ENCODE measurements around the gene AHI1. TPM values are rescaled to one million over a fixed set of nuclear protein-coding genes. Genes with fewer than 3 reads are reported as not detected.

AHI1 gene
- total RNA-seq, 1 experiment from 2014 or later, result 8.9 TPM

- POLR2A ChIA-PET (ENCODE audit: unreplicated experiment), result no interaction called here
- H2AFZ ChIP-seq (ENCODE audit: low read length), result no peak overlapping the region
- no peaks in the 10 kb centered on the region for H3K36me3 ChIP-seq (ENCODE audit: low read depth, low read length)
- no TSS peak for BruUV-seq (replicated peaks)
- no peak for ATAC-seq
- H3K4me1 ChIP-seq (ENCODE audit: insufficient read depth, low read length), result no peaks in the 10 kb centered on the region
- no peaks in the 10 kb centered on the region for H3K79me2 ChIP-seq (ENCODE audit: low read length)
- H3K4me2 ChIP-seq (ENCODE audit: low read length), result no peak overlapping the region
- H3K27me3 ChIP-seq (ENCODE audit: low read length), result no peaks in the 10 kb centered on the region
- H4K20me1 ChIP-seq (ENCODE audit: low read length), result no peaks in the 10 kb centered on the region
- no peak overlapping the region for H3K9ac ChIP-seq (ENCODE audit: low read length)
- H3F3A ChIP-seq (ENCODE audit: low read length, unreplicated experiment), result no peaks in the 10 kb centered on the region
- CTCF ChIA-PET, result no interaction called here
- H3K4me3 ChIP-seq (ENCODE audit: low read length), result no peak overlapping the region
- no peak for TF ChIP-seq EZH2phosphoT487 (IDR thresholded peaks at IDR 0.05; ENCODE audit: borderline replicate concordance, low read length)
- no peak for DNase-seq
- H3K9me2 ChIP-seq (replicated peaks; ENCODE audit: low read length), result no peaks in the 10 kb centered on the region
- no peaks in the 10 kb centered on the region for H3K9me3 ChIP-seq (ENCODE audit: low read length)
- no peak overlapping the region for H3K27ac ChIP-seq (ENCODE audit: low read length)
- intact Hi-C loops (cut with micrococcal nuclease), result loop anchor here (10.0 kb wide), 1 partner anchor 297 kb away; no protein-coding TSS in a partner anchor
These were observed 39.5 kb downstream of the AHI1 start for GRCh38 chr6:135458051-135458450.

- CTCF ChIA-PET, result no interaction called here
- BruUV-seq (replicated peaks), result no TSS peak
These were observed 45.8 kb downstream of the AHI1 start for GRCh38 chr6:135451617-135452190.

GRCh38 chr6:135449246-135449645 is 48.3 kb downstream of the AHI1 start:
- Histone ChIP-seq H3K36me3 (ENCODE audit: low read depth, low read length) (no peaks in the 10 kb centered on the region), H3K4me3 (ENCODE audit: low read length) (no peak overlapping the region), H4K20me1 (ENCODE audit: low read length) (no peaks in the 10 kb centered on the region), H3K9me3 (ENCODE audit: low read length) (no peaks in the 10 kb centered on the region), H3F3A (ENCODE audit: low read length, unreplicated experiment) (no peaks in the 10 kb centered on the region), H3K79me2 (ENCODE audit: low read length) (no peaks in the 10 kb centered on the region), H3K27ac (ENCODE audit: low read length) (no peak overlapping the region), H3K4me1 (ENCODE audit: insufficient read depth, low read length) (no peaks in the 10 kb centered on the region), H2AFZ (ENCODE audit: low read length) (no peak overlapping the region), H3K4me2 (ENCODE audit: low read length) (no peak overlapping the region), H3K9ac (ENCODE audit: low read length) (no peak overlapping the region), H3K9me2 (replicated peaks; ENCODE audit: low read length) (no peaks in the 10 kb centered on the region), H3K27me3 (ENCODE audit: low read length) (no peaks in the 10 kb centered on the region)
- ATAC-seq (no peak), DNase-seq (no peak)
- ChIA-PET CTCF (no interaction called here), POLR2A (ENCODE audit: unreplicated experiment) (no interaction called here)
- BruUV-seq (replicated peaks), result no TSS peak
- TF ChIP-seq EZH2phosphoT487 (IDR thresholded peaks at IDR 0.05; ENCODE audit: borderline replicate concordance, low read length), result no peak
- no peak for TF ChIP-seq CTCF (conservative IDR thresholded peaks at IDR 0.05; ENCODE audit: low read depth, low read length)
- no peak for TF ChIP-seq EZH2 (IDR thresholded peaks at IDR 0.05; ENCODE audit: low read length, unreplicated experiment)
- intact Hi-C loops (cut with micrococcal nuclease), result no loop called here

More at GRCh38 chr6:135451617-135452190, 45.8 kb downstream of the AHI1 start:
- Histone ChIP-seq H3K9me2 (replicated peaks; ENCODE audit: low read length) (no peaks in the 10 kb centered on the region), H3K4me2 (ENCODE audit: low read length) (no peak overlapping the region), H3K36me3 (ENCODE audit: low read depth, low read length) (no peaks in the 10 kb centered on the region), H3K27ac (ENCODE audit: low read length) (no peak overlapping the region), H3K4me1 (ENCODE audit: insufficient read depth, low read length) (no peaks in the 10 kb centered on the region), H2AFZ (ENCODE audit: low read length) (no peak overlapping the region), H3K27me3 (ENCODE audit: low read length) (no peaks in the 10 kb centered on the region), H3K9me3 (ENCODE audit: low read length) (no peaks in the 10 kb centered on the region), H3K9ac (ENCODE audit: low read length) (no peak overlapping the region), H3K79me2 (ENCODE audit: low read length) (no peaks in the 10 kb centered on the region), H3K4me3 (ENCODE audit: low read length) (no peak overlapping the region), H3F3A (ENCODE audit: low read length, unreplicated experiment) (no peaks in the 10 kb centered on the region), H4K20me1 (ENCODE audit: low read length) (no peaks in the 10 kb centered on the region)
- TF ChIP-seq EZH2 (IDR thresholded peaks at IDR 0.05; ENCODE audit: low read length, unreplicated experiment) (no peak), EZH2phosphoT487 (IDR thresholded peaks at IDR 0.05; ENCODE audit: borderline replicate concordance, low read length) (no peak), CTCF (conservative IDR thresholded peaks at IDR 0.05; ENCODE audit: low read depth, low read length) (peak; percentile 71)
- POLR2A ChIA-PET (ENCODE audit: unreplicated experiment), result no interaction called here
- intact Hi-C loops (cut with micrococcal nuclease), result loop anchor here (1.0 to 10.0 kb wide), 5 partner anchors 47 to 866 kb away; no protein-coding TSS in a partner anchor
- ATAC-seq (no peak), DNase-seq (peak; percentile 68)

All from PC-3 (cell line).